Measurements from ENCODE around the gene HOXB6.
A peak's percentile ranks its signal among the peaks of the same experiment; 100 is the strongest.

HOXB6 gene

DNA sequence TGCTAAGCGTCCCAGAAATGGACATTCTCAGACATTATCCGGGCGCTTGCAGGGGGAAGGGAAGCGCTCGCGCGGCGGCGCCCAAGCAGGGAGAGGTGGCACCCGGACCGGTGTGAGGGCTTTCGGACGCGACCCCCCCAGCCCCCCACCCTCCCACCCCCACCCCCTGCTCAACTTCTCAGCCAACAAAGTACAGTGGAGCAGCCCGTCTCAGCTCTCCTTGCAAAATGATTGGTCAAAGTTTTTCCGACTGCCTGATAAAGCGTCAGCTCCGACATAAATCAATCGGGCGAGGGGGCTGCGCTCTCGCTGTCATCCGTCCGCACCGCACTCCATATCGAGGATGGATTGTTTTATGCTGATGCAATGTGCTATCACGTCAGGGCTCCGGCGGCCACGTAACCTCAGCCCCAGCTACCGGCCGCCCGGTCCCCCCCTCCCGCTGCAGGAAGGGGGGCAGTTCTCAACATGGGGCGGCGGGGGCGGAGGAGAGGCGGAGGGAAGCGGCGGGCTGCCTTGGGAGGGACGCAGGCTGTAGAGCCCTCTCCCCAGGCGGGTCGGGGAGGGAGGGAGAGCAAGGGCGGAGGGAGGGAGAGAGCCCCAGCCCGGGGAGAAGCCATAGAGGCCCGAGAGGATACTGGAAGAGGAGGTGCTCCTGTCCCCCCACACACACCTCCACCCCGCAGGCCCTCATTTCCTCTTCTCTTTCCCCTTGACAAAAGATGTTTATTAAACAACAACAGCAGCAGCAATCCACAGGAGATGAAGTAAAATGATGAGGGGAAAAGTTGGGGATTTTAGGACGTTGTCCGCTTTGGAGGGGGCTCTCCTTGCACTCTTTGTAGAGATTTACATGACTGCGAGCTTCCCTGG is 21.7 kb upstream of the HOXB6 start, which contains the start of gene HOXB9 (continued):
- peak; percentile 69 for TF ChIP-seq ZNF610 (tag by site-specific recombination; IDR thresholded peaks at IDR 0.05; ENCODE audit: borderline replicate concordance)
- peak; percentile 52; the same call in 1 of the 2 replicates for TF ChIP-seq MZF1 (tag by site-specific recombination; IDR thresholded peaks at IDR 0.05; ENCODE audit: borderline replicate concordance)
- no peak for TF ChIP-seq ZSCAN4 (tag by site-specific recombination; IDR thresholded peaks at IDR 0.05)
- TF ChIP-seq ZNF501 (tag by site-specific recombination; IDR thresholded peaks at IDR 0.05) = peak; percentile 31
- TF ChIP-seq ZNF18 (tag by site-specific recombination; IDR thresholded peaks at IDR 0.05) = peak; percentile 35
- peak; percentile 98 for TF ChIP-seq ZFHX2 (tag by site-specific recombination; conservative IDR thresholded peaks at IDR 0.05)
- TF ChIP-seq ZNF366 (tag by site-specific recombination; conservative IDR thresholded peaks at IDR 0.05) = peak; percentile 93
- TF ChIP-seq KLF8 (tag by site-specific recombination; IDR thresholded peaks at IDR 0.05) = peak; percentile 89
- TF ChIP-seq SP3 (tag by site-specific recombination; IDR thresholded peaks at IDR 0.05) = peak; percentile 92
- peak; percentile 89; the same call in 1 of the 2 replicates for TF ChIP-seq HOXC10 (CRISPR knock-in tag; IDR thresholded peaks at IDR 0.05)
- peak; percentile 5; the same call in 1 of the 2 replicates for TF ChIP-seq ZNF596 (tag by site-specific recombination; IDR thresholded peaks at IDR 0.05)
- peak; percentile 91 for TF ChIP-seq KLF10 (tag by site-specific recombination; IDR thresholded peaks at IDR 0.05)
- peak; percentile 100 for TF ChIP-seq ZNF398 (tag by site-specific recombination; IDR thresholded peaks at IDR 0.05)
- TF ChIP-seq ZNF571 (tag by site-specific recombination; IDR thresholded peaks at IDR 0.05) = no peak

DNA sequence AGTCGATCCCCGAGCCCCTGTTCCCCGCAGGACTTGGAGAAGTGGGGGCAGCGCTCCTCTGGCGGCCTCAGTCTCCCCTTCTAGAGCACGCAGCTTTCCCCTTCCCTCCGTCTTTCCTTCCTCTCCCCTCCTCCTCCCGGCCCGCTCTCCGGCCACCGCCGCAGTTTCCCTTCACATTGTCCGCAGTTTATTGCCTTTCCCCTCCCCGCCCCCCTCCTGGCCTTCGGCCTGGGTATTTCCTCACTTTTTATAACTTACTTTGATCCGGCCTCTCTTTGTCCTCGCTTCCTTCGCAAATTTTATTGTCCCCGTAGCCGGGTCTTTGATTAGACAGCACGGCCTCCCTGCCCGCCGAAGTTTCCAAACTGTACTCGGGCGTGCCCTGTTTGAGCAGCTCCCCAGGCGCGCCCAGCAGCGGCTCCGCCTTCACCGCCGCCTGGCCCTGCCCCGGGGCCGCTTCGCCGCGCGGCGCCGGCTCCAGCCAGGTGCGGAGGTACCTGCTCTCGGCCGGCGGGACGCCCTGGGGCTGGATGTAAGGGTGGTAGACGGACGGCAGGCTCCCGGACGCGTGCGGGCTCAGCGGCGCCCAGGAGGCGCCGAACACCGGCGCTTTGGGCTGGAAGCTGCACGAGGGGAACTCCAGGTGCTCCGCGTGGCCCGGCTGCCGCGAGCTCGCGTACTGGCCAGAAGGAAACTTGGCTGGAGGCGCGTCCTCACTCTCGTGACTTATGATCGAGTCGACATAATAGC is 20.9 kb upstream of the HOXB6 start:
- peak overlapping the region; percentile 100 for H3K27ac ChIP-seq (ENCODE audit: extremely low read depth, low read depth, low read length)
- ChIA-PET POLR2A (interaction anchor here (0.6 to 4.5 kb wide), 16 partner anchors 11 to 578 kb away, joined by 3 to 38 read pairs (median 4); partner anchors contain the start of genes NFE2L1 and SNX11), CTCF (interaction anchor here (0.5 to 5.0 kb wide), 11 partner anchors 11 to 599 kb away, joined by 3 to 37 read pairs (median 4); no protein-coding TSS in a partner anchor)
- H3K4me3 ChIP-seq (ENCODE audit: low read depth, low read length) = peak overlapping the region; percentile 78
- no peaks in the 10 kb centered on the region for H3K9me3 ChIP-seq (ENCODE audit: control insufficient read depth, insufficient read depth, low read depth, low read length)
- H3K4me1 ChIP-seq (ENCODE audit: control insufficient read depth, insufficient read depth, low read length) = peaks cover 21% of the 10 kb centered on the region
- peaks cover 0 to 35% of the 10 kb centered on the region in 2 experiments; a peak in 1 of 3 replicates for H3K36me3 ChIP-seq (ENCODE audit: control insufficient read depth in 2 of 2, insufficient read depth in 1 of 2, low read length in 2 of 2)
- peak; percentile 85 for TF ChIP-seq ZBTB26 (tag by site-specific recombination; optimal IDR thresholded peaks at IDR 0.05)
- TF ChIP-seq ZBTB17 (tag by site-specific recombination; IDR thresholded peaks at IDR 0.05) = peak; percentile 87
- no peak for TF ChIP-seq ZNF274 (IDR thresholded peaks at IDR 0.05; ENCODE audit: low read length)
- no peak for TF ChIP-seq ZNF274 (tag by site-specific recombination; IDR thresholded peaks at IDR 0.05; ENCODE audit: borderline replicate concordance)
- no peak for TF ChIP-seq PRDM2 (tag by site-specific recombination; IDR thresholded peaks at IDR 0.05; ENCODE audit: borderline replicate concordance)
- peak; percentile 54; the same call in 1 of the 2 replicates for TF ChIP-seq KLF7 (tag by site-specific recombination; IDR thresholded peaks at IDR 0.05; ENCODE audit: borderline replicate concordance)
- peak; percentile 26; the same call in 1 of the 2 replicates for TF ChIP-seq KLF10 (tag by site-specific recombination; IDR thresholded peaks at IDR 0.05)
- no peak for TF ChIP-seq ZNF473 (tag by site-specific recombination; IDR thresholded peaks at IDR 0.05)
- TF ChIP-seq ZNF585B (tag by site-specific recombination; IDR thresholded peaks at IDR 0.05) = no peak
